Activated naive CD4-positive, alpha-beta T cell treated with Interleukin-2 at 50 U/mL for 16 hours (primary cell): ENCODE data around the gene CEBPA.
"Not testable (repeated sequence)": the region's sequence is repeated elsewhere in the genome, so short reads cannot be mapped to it uniquely, and the experiment has no call there.

Source experiments
- DNase-seq: peaks from one replicate; pipeline ENCODE4 v3.0.0-alpha.2; 2020

The CEBPA gene

GRCh38 chr19:33323093-33323820, 20.9 kb upstream of the CEBPA start:
- DNase-seq = no peak

- no peak for DNase-seq
Measured at GRCh38 chr19:33320636-33321035, 18.3 kb upstream of the CEBPA start.

- not testable (repeated sequence) for DNase-seq
Measured at GRCh38 chr19:33317991-33318390, 15.7 kb upstream of the CEBPA start.

GRCh38 chr19:33317517-33317916, 15.2 kb upstream of the CEBPA start:
- no peak for DNase-seq

- no peak for DNase-seq
Measured at GRCh38 chr19:33316541-33317264, 14.4 kb upstream of the CEBPA start.

- DNase-seq = not testable (repeated sequence)
Measured at GRCh38 chr19:33312808-33313207, 10.5 kb upstream of the CEBPA start.

GRCh38 chr19:33312065-33312464, 9.7 kb upstream of the CEBPA start:
- no peak for DNase-seq

- no peak for DNase-seq
Measured at GRCh38 chr19:33311326-33311682, 9.0 kb upstream of the CEBPA start.

GRCh38 chr19:33310606-33311325, 8.4 kb upstream of the CEBPA start:
- no peak for DNase-seq

- no peak for DNase-seq
Measured at GRCh38 chr19:33309826-33310225, 7.5 kb upstream of the CEBPA start.

- no peak for DNase-seq
Measured at GRCh38 chr19:33306853-33307792, 4.8 kb upstream of the CEBPA start.

GRCh38 chr19:33306191-33306590, 3.9 kb upstream of the CEBPA start:
- no peak for DNase-seq

- no peak for DNase-seq
Measured at GRCh38 chr19:33304760-33305647, 2.7 kb upstream of the CEBPA start.

- DNase-seq = no peak
Measured at GRCh38 chr19:33304371-33304759, 2.0 kb upstream of the CEBPA start.

- no peak for DNase-seq
Measured at GRCh38 chr19:33303791-33304345, 1.5 kb upstream of the CEBPA start.

GRCh38 chr19:33302974-33303790, 848 bp upstream of the CEBPA start:
- DNase-seq = peak; percentile 33

- no peak for DNase-seq
Measured at GRCh38 chr19:33301900-33302174, 497 bp downstream of the CEBPA start.

GRCh38 chr19:33301144-33301899, 1.0 kb downstream of the CEBPA start:
- no peak for DNase-seq

- no peak for DNase-seq
Measured at GRCh38 chr19:33300894-33301143, 1.5 kb downstream of the CEBPA start.
